ENCODE data around the gene KAT8. TPM values are rescaled to one million over a fixed set of nuclear protein-coding genes. Genes with fewer than 3 reads are reported as not detected.

The KAT8 gene
- total and polyA plus RNA-seq, 2 of the 4 experiments (the other 2 are of a cell fraction), result 19.4 to 27.4 TPM

DNA sequence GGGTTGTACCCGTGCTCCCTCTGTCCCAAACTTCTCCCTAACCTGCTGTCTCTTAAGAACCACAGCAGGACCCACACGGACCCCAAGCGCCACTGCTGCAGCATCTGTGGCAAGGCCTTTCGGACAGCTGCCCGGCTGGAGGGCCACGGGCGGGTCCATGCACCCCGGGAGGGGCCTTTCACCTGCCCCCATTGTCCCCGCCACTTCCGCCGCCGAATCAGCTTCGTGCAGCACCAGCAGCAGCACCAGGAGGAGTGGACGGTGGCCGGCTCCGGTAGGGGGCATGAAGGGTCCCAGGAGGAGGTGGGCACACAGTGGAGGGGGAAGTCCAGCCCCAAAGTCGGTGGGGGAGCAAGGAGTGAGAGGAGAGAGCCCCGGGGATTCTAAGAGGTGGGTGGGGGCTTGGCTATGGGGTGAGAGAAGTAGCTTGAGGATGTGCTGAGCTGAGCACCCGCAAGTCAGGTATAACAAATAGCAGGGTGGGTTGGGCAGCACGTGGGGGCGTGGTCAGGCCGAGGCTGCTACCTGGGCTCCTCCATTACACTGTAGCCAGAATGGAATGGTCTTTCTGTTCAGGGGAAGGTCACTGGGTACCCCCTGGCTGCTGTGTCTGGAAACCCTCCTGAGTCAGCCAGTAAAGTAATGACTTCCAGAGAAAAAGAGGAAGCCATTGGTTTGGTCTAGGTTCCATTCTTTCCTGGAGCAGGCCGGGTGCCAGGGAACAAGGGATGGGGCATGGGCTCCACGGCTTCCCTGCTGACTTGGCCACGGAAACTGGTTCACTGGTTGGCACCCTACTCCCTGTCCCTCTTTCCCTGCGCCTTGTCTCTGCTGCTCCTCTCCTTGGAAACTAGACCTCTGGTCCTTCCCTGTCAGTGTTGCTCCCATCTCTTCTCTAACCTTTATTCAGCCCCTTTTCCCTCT lies 35.8 kb upstream of the KAT8 start:
- no peak overlapping the region for H2AFZ ChIP-seq (replicated peaks; ENCODE audit: low read length, poor library complexity)
- H3K14ac ChIP-seq (replicated peaks; ENCODE audit: low read depth, low read length), result no peak overlapping the region
- ATAC-seq (ENCODE audit: low read depth), result no peak
- H2BK120ac ChIP-seq (ENCODE audit: low read depth, low read length), result no peak overlapping the region
- H4K20me1 ChIP-seq (ENCODE audit: insufficient read depth, low read length), result peaks cover 21% of the 10 kb centered on the region
- peaks cover 14 to 54% of the 10 kb centered on the region in 2 experiments for H3K79me1 ChIP-seq (ENCODE audit: low read depth in 1 of 2, low read length in 2 of 2)
- H2BK15ac ChIP-seq (ENCODE audit: low read depth, low read length), result no peak overlapping the region
- no peak overlapping the region for H2AK5ac ChIP-seq (ENCODE audit: low read depth, low read length)
- no peak for DNase-seq
- peaks cover 81% of the 10 kb centered on the region for H3K36me3 ChIP-seq (ENCODE audit: control insufficient read depth, insufficient read depth, low read length)
- dilution Hi-C loops (cut with HindIII; ENCODE audit: low sequenced_read_pairs, unreplicated experiment), result no loop called here
- no TSS peak for BruUV-seq (replicated peaks)
- no peak overlapping the region for H4K5ac ChIP-seq (ENCODE audit: low read depth, low read length)
- WGBS, 2 experiments (ENCODE audit: extremely low coverage in 2 of 2, insufficient read length in 1 of 2), result 89% methylated on average over 15 of the region's 26 CpGs; no CpG with 5 or more reads in 1 of the 2 experiments
- no peak overlapping the region for H3K23ac ChIP-seq (ENCODE audit: low read depth, low read length)
- no peak overlapping the region for H4K8ac ChIP-seq (ENCODE audit: low read depth in 2 of 2, low read length in 2 of 2)
- POLR2A ChIA-PET (ENCODE audit: unreplicated experiment), result interaction anchor here (0.6 kb wide), 1 partner anchor 275 kb away, joined by 9 read pairs; no protein-coding TSS in a partner anchor
- no peak overlapping the region for H2BK20ac ChIP-seq (ENCODE audit: low read depth, low read length)
- H3K9ac ChIP-seq (ENCODE audit: low read depth, low read length), result no peak overlapping the region
- H3K18ac ChIP-seq (ENCODE audit: low read depth, low read length), result no peak overlapping the region
- no peak overlapping the region for H2AK9ac ChIP-seq (replicated peaks; ENCODE audit: low read depth, low read length, poor library complexity)
- TF ChIP-seq RCOR1 (IDR thresholded peaks at IDR 0.05; ENCODE audit: insufficient replicate concordance, low read length) (no peak), MAFK (IDR thresholded peaks at IDR 0.05; ENCODE audit: low read depth, low read length) (no peak), CHD1 (IDR thresholded peaks at IDR 0.05; ENCODE audit: low read depth, low read length) (no peak), MAZ (IDR thresholded peaks at IDR 0.05; ENCODE audit: borderline replicate concordance, low read depth, low read length) (no peak), RFX5 (IDR thresholded peaks at IDR 0.05; ENCODE audit: low read depth, low read length) (no peak), SMC3 (IDR thresholded peaks at IDR 0.05; ENCODE audit: low read depth, low read length) (no peak), BHLHE40 (IDR thresholded peaks at IDR 0.05; ENCODE audit: low read depth, low read length) (no peak), POLR2A (IDR thresholded peaks at IDR 0.05; ENCODE audit: low read depth, low read length) (no peak), RAD21 (IDR thresholded peaks at IDR 0.05; ENCODE audit: low read length) (no peak)
- TF ChIP-seq, protein P1, sequence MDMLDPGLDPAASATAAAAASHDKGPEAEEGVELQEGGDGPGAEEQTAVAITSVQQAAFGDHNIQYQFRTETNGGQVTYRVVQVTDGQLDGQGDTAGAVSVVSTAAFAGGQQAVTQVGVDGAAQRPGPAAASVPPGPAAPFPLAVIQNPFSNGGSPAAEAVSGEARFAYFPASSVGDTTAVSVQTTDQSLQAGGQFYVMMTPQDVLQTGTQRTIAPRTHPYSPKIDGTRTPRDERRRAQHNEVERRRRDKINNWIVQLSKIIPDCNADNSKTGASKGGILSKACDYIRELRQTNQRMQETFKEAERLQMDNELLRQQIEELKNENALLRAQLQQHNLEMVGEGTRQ (IDR thresholded peaks at IDR 0.05; ENCODE audit: low read depth, low read length), result no peak
- TF ChIP-seq, protein P2, sequence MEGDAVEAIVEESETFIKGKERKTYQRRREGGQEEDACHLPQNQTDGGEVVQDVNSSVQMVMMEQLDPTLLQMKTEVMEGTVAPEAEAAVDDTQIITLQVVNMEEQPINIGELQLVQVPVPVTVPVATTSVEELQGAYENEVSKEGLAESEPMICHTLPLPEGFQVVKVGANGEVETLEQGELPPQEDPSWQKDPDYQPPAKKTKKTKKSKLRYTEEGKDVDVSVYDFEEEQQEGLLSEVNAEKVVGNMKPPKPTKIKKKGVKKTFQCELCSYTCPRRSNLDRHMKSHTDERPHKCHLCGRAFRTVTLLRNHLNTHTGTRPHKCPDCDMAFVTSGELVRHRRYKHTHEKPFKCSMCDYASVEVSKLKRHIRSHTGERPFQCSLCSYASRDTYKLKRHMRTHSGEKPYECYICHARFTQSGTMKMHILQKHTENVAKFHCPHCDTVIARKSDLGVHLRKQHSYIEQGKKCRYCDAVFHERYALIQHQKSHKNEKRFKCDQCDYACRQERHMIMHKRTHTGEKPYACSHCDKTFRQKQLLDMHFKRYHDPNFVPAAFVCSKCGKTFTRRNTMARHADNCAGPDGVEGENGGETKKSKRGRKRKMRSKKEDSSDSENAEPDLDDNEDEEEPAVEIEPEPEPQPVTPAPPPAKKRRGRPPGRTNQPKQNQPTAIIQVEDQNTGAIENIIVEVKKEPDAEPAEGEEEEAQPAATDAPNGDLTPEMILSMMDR (conservative IDR thresholded peaks at IDR 0.05; ENCODE audit: low read depth, low read length), result no peak
- no peak overlapping the region for H3K27ac ChIP-seq (ENCODE audit: insufficient read depth, low read length)
- in situ Hi-C loops (cut with MboI; ENCODE audit: low sequenced_read_pairs), result loop anchor here (10.0 kb wide), 1 partner anchor 97 kb away; the partner anchor contains the start of gene HSD3B7
- intact Hi-C loops (cut with micrococcal nuclease), result no loop called here
- H3K4me3 ChIP-seq (ENCODE audit: insufficient read depth, low read depth, low read length), result no peak overlapping the region
- H3K4me2 ChIP-seq (ENCODE audit: low read depth, low read length), result no peak overlapping the region
- no peaks in the 10 kb centered on the region for H3K4me1 ChIP-seq (ENCODE audit: control insufficient read depth, insufficient read depth, low read length)
- CTCF ChIA-PET, result no interaction called here
- no peak overlapping the region for H3K56ac ChIP-seq (ENCODE audit: extremely low read depth, insufficient read depth, low read length)
- no peaks in the 10 kb centered on the region for H3K27me3 ChIP-seq (ENCODE audit: control insufficient read depth, insufficient read depth, low read length)
- no peak overlapping the region for H4K91ac ChIP-seq (ENCODE audit: insufficient read depth, low read depth, low read length)
- no peak overlapping the region for H3K4ac ChIP-seq (ENCODE audit: low read depth, low read length)
- H3K9me3 ChIP-seq (ENCODE audit: control insufficient read depth, insufficient read depth, low read length), result no peaks in the 10 kb centered on the region
- H3K9me1 ChIP-seq (ENCODE audit: insufficient read depth, low read length), result peaks cover 3% of the 10 kb centered on the region; the same call in 1 of the 2 replicates
- H2BK5ac ChIP-seq (ENCODE audit: low read depth, low read length, poor library complexity, severe bottlenecking), result no peak overlapping the region
